Mammary epithelial cell (primary cell): ENCODE results near the gene FGF14.
"Not testable (repeated sequence)": the region's sequence is repeated elsewhere in the genome, so short reads cannot be mapped to it uniquely, and the experiment has no call there.

ENCODE experiments used
- CTCF ChIP-seq, 2 donors: IDR thresholded peaks in 1 of 2; conservative IDR thresholded peaks in 1 of 2; 2 replicates each; pipeline ENCODE4 v1.5.1; 2011 to 2012; ENCODE audit warnings: inconsistent platforms in 2 of 2, low read length in 2 of 2, mild to moderate bottlenecking in 2 of 2, control low read depth in 1 of 2, low read depth in 1 of 2; ENCODE audit not compliant: insufficient read depth in 1 of 2; ENCODE audit errors: extremely low read depth in 1 of 2
- EZH2 ChIP-seq: IDR thresholded peaks from 2 replicates; pipeline ENCODE4 v1.6.1; 2012; ENCODE audit warnings: low read length, inconsistent platforms, borderline replicate concordance

- not testable (repeated sequence) for TF ChIP-seq CTCF (conservative IDR thresholded peaks at IDR 0.05 in 1 of 2, IDR thresholded peaks at IDR 0.05 in 1 of 2; ENCODE audit: extremely low read depth in 1 of 2, insufficient read depth in 1 of 2, low read depth in 1 of 2, low read length in 2 of 2); EZH2
Observed at GRCh38 chr13:102068323-102068722, 333.5 kb downstream of the FGF14 start.
